HFFc6 (cell line): Measurements from ENCODE around the gene GAREM1. TPM values are rescaled to one million over a fixed set of nuclear protein-coding genes. Genes with fewer than 3 reads are reported as not detected.
"Not testable (repeated sequence)": the region's sequence is repeated elsewhere in the genome, so short reads cannot be mapped to it uniquely, and the experiment has no call there.

Experiments used
- DNase-seq: peaks from one replicate; pipeline ENCODE4 v3.0.0-alpha.2; 2018
- H3K27ac Mint-ChIP-seq: 2 replicates; pipeline ENCODE4 v1.8.0; 2020; ENCODE audit warnings: mild to moderate bottlenecking, mixed read lengths
- H3K27me3 Mint-ChIP-seq: 2 replicates; pipeline ENCODE4 v1.8.0; 2021; ENCODE audit warnings: mild to moderate bottlenecking, moderate library complexity, mixed read lengths; ENCODE audit not compliant: insufficient read depth
- H3K36me3 Mint-ChIP-seq: 2 replicates; pipeline ENCODE4 v1.8.0; 2021; ENCODE audit warnings: low read depth, mixed read lengths
- H3K4me1 Mint-ChIP-seq: 2 replicates; pipeline ENCODE4 v1.8.0; 2020; ENCODE audit warnings: low read depth, mixed read lengths
- H3K4me3 Mint-ChIP-seq: 2 replicates; pipeline ENCODE4 v1.8.0; 2020; ENCODE audit warnings: mild to moderate bottlenecking, moderate library complexity, mixed read lengths
- H3K9me3 Mint-ChIP-seq: 2 replicates; pipeline ENCODE4 v1.8.0; 2020; ENCODE audit warnings: mild to moderate bottlenecking, mixed read lengths
- total RNA-seq, 6 experiments: library from RNA; stranded (reverse); fragmentation: NEBNext Ultra II Directional; extraction: Animal tissue kit (Norgen Biotek cat#: 25700); gene quantifications; 2 replicates in 1 of 6; 3 replicates in 5 of 6; pipeline ENCODE4 v1.2.3, GENCODE V29; 2021
- TF ChIP-seq, protein P1 (sequence below): fragments of 200-600 bp; sonication (generic); IDR thresholded peaks from 2 replicates; pipeline ENCODE4 v1.5.0; 2021; ENCODE audit warnings: antibody characterized with exemption, mild to moderate bottlenecking

The GAREM1 gene
- total RNA-seq, 6 experiments from 2014 or later, result 0.03 to 0.31 (median 0.08) TPM

DNA sequence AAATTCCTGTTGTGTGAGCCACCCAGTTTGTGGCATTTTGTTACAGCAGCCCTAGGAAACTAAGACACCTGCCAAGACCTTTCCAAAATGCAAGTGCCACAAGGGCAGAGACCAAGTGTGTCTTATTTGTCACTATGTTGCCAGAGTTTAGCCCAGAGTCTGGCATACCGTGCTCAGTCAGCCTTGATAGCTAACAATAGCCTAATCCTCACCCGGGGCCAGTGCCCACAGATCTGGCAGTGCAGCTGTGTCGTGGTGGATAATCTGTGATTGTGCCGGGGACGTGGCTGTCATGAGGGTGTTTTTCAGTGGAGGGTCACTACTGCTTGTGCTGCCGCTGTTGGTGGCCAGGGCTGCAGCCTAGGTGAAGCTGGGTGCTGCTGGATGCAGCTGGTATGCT is 227.3 kb downstream of the GAREM1 start:
- H3K4me3 Mint-ChIP-seq, result no peak overlapping the region
- peaks cover 5% of the 10 kb centered on the region; the same call in 1 of the 2 replicates for H3K9me3 Mint-ChIP-seq
- no peaks in the 10 kb centered on the region for H3K4me1 Mint-ChIP-seq
- TF ChIP-seq, protein P1, sequence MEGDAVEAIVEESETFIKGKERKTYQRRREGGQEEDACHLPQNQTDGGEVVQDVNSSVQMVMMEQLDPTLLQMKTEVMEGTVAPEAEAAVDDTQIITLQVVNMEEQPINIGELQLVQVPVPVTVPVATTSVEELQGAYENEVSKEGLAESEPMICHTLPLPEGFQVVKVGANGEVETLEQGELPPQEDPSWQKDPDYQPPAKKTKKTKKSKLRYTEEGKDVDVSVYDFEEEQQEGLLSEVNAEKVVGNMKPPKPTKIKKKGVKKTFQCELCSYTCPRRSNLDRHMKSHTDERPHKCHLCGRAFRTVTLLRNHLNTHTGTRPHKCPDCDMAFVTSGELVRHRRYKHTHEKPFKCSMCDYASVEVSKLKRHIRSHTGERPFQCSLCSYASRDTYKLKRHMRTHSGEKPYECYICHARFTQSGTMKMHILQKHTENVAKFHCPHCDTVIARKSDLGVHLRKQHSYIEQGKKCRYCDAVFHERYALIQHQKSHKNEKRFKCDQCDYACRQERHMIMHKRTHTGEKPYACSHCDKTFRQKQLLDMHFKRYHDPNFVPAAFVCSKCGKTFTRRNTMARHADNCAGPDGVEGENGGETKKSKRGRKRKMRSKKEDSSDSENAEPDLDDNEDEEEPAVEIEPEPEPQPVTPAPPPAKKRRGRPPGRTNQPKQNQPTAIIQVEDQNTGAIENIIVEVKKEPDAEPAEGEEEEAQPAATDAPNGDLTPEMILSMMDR, result no peak
- no peak for DNase-seq
- H3K27ac Mint-ChIP-seq, result no peak overlapping the region
- H3K27me3 Mint-ChIP-seq, result peaks cover 7% of the 10 kb centered on the region; the same call in 1 of the 2 replicates
- no peaks in the 10 kb centered on the region for H3K36me3 Mint-ChIP-seq

DNA sequence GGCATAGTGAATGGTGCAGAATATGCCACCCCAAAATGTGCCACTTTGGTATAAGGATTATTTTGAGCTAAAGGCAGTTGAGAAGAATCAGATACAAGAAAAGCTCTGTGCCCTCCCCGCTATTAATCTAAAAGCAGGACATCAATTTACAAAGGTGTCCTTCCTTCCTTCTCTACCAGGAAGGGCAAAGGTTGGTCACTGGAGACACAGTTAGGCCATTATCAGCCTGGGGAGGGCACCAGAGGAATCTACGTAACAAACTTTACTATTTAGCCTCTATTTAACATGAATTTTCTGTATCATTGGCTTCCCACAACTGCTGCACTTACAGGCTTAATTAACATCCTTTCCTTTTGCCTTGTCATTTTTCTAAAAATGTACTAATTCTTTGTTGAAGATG is 228.3 kb downstream of the GAREM1 start:
- H3K27ac Mint-ChIP-seq, result no peak overlapping the region
- DNase-seq, result no peak
- H3K27me3 Mint-ChIP-seq, result peaks cover 4% of the 10 kb centered on the region; the same call in 1 of the 2 replicates
- TF ChIP-seq, protein P1, result no peak
- no peaks in the 10 kb centered on the region for H3K4me1 Mint-ChIP-seq
- no peak overlapping the region for H3K4me3 Mint-ChIP-seq
- H3K9me3 Mint-ChIP-seq, result no peaks in the 10 kb centered on the region
- H3K36me3 Mint-ChIP-seq, result no peaks in the 10 kb centered on the region

DNA sequence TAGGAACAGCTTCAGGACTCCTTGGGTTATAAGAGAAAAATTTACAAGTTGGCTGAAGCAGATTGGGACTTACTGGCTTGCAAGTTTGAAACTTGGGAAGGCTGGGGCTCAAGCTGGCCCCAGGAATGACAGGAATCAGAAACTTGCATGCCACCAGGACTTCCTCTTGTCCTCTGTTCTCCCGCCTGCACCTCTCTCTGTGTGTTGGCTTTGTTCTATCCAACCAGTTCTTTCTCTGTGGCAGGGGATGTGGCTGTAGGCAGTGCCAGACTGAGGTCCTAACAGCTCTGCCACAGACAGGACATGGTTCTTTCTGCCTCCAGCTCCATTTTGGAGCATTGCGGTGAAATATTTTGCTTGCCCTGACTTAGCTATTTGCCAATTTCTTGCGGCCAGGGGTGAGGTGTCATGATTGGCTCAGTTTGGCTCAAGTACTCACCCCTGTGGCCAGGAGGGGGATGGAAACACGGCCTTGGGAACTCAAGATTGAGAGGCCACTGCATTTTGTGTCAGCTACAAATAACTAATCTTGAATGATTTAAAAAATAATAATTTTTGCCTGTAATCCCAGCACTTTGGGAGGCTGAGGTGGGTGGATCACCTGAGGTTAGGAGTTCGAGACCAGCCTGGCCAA is 231.9 kb downstream of the GAREM1 start:
- peaks cover 3% of the 10 kb centered on the region; the same call in 1 of the 2 replicates for H3K36me3 Mint-ChIP-seq
- DNase-seq, result no peak
- H3K27me3 Mint-ChIP-seq, result no peaks in the 10 kb centered on the region
- H3K4me1 Mint-ChIP-seq, result no peaks in the 10 kb centered on the region
- H3K27ac Mint-ChIP-seq, result no peak overlapping the region
- H3K9me3 Mint-ChIP-seq, result peaks cover 5% of the 10 kb centered on the region
- H3K4me3 Mint-ChIP-seq, result no peak overlapping the region
- TF ChIP-seq, protein P1, result no peak

DNA sequence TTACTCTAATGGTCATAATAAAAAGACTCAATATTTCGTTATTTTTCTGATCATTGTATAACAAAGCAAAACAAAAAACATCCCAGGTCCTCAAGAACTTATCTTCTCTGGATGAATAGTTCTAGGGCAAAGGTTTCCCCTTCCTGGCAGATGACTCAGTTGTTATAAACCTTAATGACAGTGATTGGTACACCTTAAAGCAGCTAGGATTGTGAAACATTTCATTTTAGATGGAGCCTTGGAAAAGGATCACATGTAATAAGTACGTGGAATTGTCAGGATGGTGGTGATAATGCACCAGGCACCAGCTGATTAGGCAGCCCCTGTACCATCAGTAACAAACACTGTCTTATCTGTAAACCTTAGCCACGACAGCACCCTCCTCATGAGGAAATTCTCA is 233.6 kb downstream of the GAREM1 start:
- Mint-ChIP-seq H3K9me3 (peaks cover 7% of the 10 kb centered on the region), H3K27me3 (no peaks in the 10 kb centered on the region), H3K27ac (no peak overlapping the region), H3K4me3 (no peak overlapping the region), H3K4me1 (no peaks in the 10 kb centered on the region), H3K36me3 (peaks cover 4% of the 10 kb centered on the region; the same call in 1 of the 2 replicates)
- DNase-seq, result no peak
- TF ChIP-seq, protein P1, result no peak

DNA sequence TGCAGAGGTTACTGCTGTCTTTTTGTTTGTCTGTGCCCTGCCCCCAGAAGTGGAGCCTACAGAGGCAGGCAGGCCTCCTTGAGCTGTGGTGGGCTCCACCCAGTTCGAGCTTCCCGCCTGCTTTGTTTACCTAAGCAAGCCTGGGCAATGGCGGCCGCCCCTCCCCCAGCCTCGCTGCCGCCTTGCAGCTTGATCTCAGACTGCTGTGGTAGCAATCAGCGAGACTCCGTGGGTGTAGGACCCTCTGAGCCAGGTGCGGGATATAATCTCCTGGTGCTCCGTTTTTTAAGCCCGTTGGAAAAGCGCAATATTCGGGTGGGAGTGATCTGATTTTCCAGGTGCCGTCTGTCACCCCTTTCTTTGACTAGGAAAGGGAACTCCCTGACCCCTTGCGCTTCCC is 237.3 kb downstream of the GAREM1 start:
- not testable (repeated sequence) for H3K4me3 Mint-ChIP-seq, H3K36me3 Mint-ChIP-seq, H3K4me1 Mint-ChIP-seq, H3K27ac Mint-ChIP-seq, DNase-seq, H3K9me3 Mint-ChIP-seq, H3K27me3 Mint-ChIP-seq

DNA sequence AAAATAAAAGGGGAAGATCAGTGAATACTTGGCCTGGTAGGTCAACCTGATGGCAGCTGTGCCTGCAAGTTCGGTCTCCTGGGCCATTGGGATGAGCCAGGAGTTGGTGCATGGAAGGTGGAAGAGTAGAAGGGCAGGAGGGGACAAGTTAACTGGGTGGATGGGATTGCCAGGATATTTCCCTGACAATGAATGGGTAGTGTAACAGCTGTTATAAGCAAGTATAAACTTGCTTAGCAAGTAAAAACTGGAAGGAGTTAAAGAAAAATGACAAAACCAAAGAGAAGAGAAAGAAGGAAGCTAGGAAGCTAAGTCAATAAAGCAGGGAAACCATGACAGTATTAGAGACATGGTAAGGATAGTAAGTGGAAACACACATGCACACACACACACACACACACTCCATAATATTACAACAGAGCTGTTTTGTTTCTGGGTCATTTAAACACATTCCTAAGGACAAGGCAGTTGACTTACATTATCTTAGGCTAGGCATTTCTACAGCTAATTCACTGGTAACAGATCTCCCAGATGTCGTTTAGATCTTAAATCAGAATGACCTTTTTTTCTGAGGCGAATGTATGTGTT is 251.2 kb downstream of the GAREM1 start:
- H3K9me3 Mint-ChIP-seq, result 0 out of 2 replicates have a peak, but pooled peaks cover 4% of the 10 kb centered on the region

More for the DNA sequence above, 251.2 kb downstream of the GAREM1 start:
- no peak for DNase-seq
- Mint-ChIP-seq H3K27ac (no peak overlapping the region), H3K4me3 (no peak overlapping the region), H3K27me3 (no peaks in the 10 kb centered on the region), H3K36me3 (no peaks in the 10 kb centered on the region), H3K4me1 (no peaks in the 10 kb centered on the region)
- TF ChIP-seq, protein P1, result no peak
